Measurements from ENCODE around the gene HCFC2.
"Not testable (repeated sequence)": the region's sequence is repeated elsewhere in the genome, so short reads cannot be mapped to it uniquely, and the experiment has no call there.

Gene HCFC2

DNA sequence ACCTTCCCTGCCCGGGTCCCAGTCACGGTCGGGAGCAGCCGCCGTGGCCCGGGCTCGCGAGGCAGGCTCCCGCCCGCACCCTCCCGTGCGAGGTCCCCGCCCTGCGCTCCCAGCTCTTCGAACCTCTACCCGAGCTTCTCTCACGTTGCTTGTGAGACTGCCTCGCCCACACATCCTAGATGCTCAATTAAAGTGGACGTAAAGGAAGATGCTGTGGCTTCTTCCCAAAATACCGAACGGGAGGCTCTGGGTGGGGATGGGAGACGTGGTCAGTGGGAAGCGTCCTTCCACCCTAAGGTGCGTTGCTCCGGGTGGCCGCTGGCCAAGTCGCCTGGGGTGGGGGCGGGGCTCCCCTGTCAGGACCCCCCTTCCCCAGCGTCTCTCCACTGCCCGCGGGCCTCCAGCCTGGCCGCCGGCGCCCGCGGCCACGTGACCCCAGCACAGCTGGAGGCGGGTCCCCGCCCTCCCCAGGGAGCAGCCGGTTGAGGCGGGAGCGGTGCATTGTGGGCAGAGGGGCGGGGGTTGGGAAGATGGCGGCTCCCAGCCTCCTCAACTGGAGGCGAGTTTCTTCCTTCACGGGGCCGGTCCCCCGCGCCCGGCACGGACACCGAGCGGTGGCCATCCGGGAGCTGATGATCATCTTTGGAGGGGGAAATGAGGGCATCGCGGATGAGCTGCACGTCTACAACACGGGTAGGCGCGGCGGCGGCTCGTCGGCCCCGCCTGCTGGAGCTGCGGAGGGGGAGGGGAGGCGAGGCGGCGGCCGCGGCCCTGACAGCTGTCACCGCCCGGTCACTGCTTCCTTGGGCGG is at the start of gene HCFC2:
HCFC2 (plus strand) TSS at position 501 of the 811 bp plus-strand sequence; CDS start at position 531, 30 bp downstream.
- DNase-seq (ENCODE audit: low read depth in 2 of 2): peak; percentile 87

DNA sequence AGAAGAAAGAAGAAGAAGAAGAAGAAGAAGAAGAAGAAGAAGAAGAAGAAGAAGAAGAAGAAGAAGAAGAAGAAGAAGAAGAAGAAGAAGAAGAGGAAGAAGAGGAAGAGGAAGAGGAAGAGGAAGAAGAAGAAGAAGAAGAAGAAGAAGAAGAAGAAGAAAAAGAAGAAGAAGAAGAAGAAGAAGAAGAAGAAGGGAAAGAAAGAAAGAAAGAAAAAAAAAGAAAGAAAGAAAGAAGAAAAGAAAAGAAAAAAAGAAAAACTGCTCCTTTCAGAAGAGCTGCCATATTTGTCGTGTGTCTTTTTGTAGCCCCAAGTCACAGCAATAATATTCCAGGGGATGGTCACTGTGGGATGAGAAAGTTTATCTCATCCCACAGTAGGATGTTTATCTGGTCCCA is 42.5 kb upstream of the HCFC2 start:
- DNase-seq (ENCODE audit: low read depth in 2 of 2): not testable (repeated sequence)

DNA sequence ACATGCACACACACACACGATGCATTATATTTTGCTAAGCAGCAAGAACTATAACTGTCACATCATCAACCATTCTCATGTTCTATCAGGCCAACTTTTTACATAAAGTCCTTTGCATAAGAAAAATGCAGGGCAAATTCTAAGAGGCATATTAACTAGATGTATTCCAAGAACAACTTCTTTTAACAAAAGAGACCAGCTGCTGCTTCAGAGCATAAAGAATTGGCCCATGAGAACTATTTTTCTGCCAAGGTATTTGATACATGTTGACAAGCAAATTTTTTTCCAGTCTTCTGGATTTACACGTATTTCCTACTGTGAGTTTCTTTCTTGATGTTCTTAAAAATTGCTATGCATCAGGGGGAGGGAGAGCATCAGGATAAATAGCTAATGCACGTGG is 41.5 kb upstream of the HCFC2 start:
- DNase-seq (ENCODE audit: low read depth in 2 of 2): no peak

DNA sequence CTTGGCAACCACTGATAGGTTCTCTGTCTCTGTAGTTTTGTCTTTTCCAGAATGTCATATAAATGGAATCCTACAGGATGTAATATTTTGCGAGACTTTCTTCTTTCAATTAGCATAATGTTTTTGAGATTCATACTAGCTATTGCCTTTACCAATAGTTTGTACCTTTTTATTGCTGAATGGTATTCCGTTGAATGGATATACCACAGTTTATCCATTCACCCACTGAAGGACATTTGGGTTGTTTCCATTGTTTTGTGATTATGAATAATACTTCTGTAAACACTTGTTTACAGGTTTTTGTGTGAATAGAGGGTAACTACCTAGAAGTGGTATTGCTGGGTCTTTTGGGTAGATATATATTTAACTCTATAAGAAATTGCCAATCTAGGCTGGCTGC is 40.6 kb upstream of the HCFC2 start:
- DNase-seq (ENCODE audit: low read depth in 2 of 2): no peak

DNA sequence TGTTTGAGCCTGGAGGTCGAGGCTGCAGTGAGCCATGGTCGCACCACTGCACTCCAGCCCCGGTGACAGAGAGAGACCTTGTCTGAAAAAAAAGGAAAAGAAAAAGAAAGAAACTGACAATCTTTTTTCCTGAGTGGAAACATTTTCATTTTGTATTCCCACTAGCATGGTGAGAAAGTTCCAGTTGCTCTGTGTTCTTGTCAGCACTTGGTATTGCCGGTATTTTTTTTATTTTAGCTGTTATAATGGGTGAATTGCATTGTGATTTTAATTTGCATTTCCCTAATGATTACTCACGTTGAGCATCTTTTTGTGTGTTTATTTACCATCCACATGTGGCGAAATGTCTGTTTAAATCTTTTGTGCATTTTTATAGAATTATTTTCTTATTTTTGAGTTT is 40.0 kb upstream of the HCFC2 start:
- DNase-seq (ENCODE audit: low read depth in 2 of 2): no peak

DNA sequence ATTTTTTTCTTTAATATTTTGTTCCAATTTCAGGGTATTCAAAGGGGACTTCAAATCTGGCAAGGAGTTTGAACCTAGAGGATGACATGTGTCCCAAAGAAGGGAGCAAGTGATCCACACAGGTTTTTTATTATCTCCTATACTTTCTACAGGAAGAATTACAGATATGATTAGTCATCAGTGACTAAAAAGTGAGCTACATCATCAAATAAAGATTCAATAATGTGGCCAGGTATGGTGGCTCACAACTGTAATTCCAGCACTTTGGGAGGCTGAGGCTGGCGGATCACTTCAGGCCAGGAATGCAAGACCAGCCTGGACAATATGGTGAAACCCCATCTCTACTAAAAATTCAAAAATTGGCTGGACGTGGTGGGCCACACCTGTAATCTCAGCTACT is 38.6 kb upstream of the HCFC2 start:
- no peak for DNase-seq (ENCODE audit: low read depth in 2 of 2)

DNA sequence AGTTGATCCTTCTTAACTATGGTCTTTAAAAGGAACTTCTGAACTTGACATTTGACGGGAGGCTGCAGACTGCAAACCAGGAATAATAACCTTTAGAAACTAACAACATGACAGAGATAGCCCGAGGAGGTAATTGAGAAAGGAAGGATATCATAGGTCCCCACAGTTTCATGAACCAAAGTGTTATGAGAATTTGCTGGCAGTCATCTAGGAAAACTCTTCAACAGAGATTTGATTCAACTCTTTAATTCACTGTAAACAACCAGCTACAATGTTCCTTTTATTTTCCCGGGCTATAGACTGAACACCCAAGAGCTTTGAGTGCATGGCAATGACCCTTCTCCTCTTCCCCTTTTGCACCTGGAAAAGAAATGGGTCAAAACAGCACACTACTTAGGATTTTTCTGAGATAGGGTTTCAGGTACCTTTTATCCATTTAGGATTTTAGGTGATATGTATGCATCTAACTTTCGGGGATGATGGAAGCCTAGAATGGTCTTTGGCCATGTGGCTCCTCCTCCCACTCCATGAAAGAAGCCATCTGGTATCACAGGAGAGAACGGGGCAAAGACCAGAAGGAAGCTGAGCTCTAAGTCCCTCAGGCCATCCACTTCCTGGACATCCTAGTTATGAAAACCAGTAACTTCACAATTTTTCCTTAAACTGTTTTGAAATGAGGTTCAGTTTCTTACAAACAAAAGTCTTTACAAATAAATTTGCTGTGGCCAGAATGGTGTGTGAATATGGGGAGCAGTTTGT is 37.3 kb upstream of the HCFC2 start:
- DNase-seq (ENCODE audit: low read depth in 2 of 2): no peak

DNA sequence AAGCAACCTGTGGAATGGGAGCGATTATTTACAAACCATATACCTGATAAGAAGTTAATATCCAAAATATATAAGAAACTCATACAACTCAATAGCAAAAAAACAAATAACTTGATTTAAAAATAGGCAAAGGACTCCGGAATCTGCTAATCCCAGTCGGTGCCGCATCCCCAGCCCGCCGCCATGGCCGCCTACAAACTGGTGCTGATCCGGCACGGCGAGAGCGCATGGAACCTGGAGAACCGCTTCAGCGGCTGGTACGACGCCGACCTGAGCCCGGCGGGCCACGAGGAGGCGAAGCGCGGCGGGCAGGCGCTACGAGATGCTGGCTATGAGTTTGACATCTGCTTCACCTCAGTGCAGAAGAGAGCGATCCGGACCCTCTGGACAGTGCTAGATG is 33.7 kb upstream of the HCFC2 start:
- DNase-seq (ENCODE audit: low read depth in 2 of 2): not testable (repeated sequence)

DNA sequence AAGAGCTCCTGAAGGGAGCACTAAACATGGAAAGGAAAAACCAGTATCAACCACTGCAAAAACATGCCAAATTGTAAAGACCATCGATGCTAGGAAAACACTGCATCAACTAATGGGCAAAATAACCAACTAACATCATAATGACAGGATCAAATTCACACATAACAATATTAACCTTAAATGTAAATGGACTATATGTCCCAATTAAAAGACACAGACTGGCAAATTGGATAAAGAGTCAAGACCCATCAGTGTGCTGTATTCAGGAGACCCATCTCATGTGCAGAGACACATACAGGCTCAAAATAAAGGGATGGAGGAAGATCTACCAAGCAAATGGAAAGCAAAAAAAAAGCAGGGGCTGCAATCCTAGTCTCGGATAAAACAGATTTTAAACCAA is 28.2 kb upstream of the HCFC2 start:
- DNase-seq (ENCODE audit: low read depth in 2 of 2): not testable (repeated sequence)

DNA sequence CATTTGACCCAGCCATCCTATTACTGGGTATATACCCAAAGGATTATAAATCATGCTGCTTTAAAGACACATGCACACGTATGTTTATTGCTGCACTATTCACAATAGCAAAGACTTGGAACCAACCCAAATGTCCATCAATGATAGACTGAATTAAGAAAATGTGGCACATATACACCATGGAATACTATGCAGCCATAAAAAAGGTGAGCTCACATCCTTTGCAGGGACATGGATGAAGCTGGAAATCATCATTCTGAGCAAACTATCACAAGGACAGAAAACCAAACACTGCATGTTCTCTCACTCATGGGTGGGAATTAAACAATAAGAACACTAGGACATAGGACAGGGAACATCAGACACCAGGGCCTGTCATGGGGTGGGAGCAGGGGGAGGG is 24.6 kb upstream of the HCFC2 start:
- not testable (repeated sequence) for DNase-seq (ENCODE audit: low read depth in 2 of 2)

DNA sequence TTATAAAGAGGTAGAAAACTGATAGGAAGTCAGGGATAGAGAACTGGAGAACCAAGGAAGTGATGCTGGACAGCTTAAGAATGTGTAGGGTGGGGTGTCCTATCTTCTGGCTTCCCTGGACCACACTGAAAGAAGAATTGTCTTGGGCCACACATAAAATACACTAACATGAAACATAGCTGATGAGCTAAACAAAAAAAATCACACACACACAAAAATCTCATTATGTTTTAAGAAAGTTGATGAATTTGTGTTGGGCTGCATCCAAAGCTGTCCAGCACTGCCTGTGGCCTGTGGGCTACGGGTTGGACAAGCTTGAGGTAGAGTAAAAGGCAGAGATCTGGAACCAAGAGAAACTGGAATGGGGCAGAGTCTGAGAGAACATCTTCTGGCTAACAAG is 21.8 kb upstream of the HCFC2 start:
- no peak for DNase-seq (ENCODE audit: low read depth in 2 of 2)

DNA sequence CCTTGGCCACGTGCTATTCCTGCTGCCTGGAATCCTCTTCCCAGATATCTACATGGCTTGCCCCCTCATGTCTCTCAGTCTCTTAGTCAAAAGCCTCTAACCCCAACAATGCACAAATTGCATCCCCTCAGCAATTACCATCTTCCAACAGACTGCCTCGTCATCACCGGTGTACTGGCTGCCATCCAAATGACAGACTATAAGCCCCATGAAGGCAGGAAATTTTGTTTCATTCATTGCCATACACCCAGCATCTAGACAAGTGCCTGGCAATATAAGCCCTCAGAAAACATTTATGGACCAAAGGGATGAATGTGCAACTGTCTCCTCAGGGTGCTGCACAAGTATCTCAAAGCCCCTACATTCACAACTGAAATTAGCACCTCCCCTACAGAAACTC is 20.2 kb upstream of the HCFC2 start:
- DNase-seq (ENCODE audit: low read depth in 2 of 2): no peak

DNA sequence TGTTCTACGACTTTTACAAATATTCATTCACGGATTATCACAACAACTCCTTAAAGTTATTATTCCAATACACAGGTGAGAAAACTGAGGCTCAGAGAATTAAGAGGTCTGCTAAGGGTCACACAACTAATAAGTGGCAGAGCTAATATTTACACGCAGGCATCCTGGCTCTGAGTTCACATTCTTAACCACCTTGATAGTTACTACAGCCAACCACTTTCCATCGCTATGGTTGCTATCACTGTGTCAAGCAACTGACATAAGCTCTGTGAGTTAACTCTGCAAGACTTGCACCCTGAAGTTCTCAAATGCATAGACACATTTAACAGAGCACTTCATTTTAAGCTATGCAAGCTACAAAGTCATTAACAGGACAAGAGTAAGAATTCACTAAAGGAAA is 18.0 kb upstream of the HCFC2 start:
- no peak for DNase-seq (ENCODE audit: low read depth in 2 of 2)

DNA sequence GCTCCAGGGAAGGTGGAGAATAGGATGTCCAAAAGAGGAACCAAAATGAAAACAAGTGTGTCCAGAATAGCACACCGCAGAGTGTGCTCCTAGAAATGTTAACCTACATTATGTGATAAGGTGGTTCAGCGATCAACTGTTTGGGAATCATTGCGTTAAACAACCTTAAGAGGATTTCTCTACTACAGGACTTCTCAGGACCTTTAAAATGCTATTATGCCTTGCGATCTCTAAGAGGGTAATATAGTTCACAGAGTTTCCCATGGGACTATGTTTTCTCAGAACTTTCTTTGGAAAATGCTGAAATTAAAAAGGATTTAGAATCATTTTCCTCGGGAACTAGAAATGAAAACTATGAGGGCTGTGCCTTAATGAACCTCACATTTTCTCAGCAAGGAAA is 16.2 kb upstream of the HCFC2 start:
- DNase-seq (ENCODE audit: low read depth in 2 of 2): no peak

DNA sequence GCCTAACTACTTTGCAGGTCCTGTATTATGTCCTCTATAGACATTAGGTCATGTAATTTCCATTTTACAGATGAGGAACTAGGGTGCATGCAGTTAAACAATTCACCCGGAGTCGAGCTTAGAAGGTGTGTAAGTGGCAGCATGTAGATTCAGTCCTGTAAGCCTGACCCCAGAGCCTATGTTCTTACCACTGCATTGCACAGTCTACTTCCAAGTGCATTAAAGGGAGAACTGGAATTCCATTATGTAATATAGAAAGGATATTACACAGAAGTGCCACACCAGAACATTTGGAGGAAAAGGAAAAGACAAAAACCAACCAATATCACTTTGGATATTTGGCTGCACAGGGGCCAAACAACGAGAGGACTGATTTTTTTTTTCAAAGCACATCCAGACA is 15.5 kb upstream of the HCFC2 start:
- DNase-seq (ENCODE audit: low read depth in 2 of 2): no peak

DNA sequence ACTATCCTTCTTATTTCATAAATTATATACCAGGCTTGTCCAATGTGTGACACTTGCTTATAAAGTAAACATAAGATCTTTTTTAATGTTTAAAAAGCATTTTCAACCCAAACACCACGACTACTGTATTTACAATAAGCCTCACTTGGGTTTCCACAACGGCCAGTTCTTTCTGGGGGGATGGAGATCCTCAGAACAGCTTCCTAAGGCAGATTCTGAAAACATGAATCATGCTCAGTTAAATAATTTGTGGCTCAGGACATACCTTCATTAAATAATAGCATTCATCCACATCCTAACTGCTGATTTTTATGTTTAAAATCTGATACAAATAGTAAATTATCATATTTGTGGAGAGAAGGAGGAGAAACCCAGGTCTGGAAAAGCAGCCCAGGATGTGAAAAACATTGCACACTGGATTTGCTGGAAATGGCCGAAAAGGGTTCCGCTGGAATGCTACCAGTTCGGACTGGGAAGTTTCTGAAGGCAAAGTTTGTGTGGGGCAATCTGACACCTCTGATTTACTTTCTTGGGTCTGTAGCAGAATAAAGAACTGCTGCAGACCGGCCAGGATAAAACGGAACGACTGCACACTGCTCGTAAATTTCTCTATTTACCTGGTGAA is 14.9 kb upstream of the HCFC2 start:
- DNase-seq (ENCODE audit: low read depth in 2 of 2): no peak

DNA sequence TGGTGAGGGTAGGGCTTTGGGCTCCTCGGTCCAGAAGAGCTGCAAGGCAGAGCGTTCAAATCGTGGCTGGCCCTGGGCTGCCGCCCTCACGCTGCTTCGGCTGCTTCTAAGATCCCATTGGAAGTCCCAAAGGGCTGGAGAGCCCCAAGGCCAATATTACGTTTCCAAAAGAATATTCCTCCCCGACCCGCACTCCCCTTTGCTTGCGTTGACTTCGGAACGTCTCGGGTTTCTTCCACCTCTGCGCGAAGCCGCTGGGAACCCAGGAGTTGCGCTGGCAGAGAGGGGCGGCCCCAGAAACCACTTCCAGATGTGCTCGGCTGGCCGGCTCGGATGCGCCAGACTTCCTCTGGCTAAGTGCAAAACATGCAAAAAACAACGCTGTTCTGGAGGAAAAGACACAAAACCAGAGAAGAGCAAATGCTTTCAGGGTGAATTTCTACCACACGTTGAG is 14.4 kb upstream of the HCFC2 start, which contains the start of gene GLT8D2:
GLT8D2 (minus strand) TSS at position 285 of the 454 bp plus-strand sequence. CDS start 30,539 bp downstream, outside the sequence.
- no peak for DNase-seq (ENCODE audit: low read depth in 2 of 2)

DNA sequence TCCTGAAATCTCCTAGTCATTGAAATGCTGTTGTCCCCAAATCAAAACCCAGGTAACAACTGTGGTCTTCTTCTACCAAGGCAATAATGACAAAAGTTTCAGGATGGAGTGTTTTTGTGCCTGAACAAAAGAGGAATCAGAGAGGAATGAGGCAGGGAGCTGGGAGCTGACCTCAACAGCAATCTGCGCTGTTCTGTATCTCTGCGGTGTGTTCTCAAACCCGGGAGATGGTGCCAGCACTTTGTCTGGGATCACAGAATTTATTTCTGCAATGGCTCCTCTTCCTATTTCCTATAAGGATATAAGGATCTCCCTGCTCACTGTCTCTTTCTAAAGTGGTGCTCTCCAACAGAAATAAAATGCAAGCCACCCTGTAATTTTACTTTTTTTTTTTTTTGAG is 13.9 kb upstream of the HCFC2 start:
- no peak for DNase-seq (ENCODE audit: low read depth in 2 of 2)

DNA sequence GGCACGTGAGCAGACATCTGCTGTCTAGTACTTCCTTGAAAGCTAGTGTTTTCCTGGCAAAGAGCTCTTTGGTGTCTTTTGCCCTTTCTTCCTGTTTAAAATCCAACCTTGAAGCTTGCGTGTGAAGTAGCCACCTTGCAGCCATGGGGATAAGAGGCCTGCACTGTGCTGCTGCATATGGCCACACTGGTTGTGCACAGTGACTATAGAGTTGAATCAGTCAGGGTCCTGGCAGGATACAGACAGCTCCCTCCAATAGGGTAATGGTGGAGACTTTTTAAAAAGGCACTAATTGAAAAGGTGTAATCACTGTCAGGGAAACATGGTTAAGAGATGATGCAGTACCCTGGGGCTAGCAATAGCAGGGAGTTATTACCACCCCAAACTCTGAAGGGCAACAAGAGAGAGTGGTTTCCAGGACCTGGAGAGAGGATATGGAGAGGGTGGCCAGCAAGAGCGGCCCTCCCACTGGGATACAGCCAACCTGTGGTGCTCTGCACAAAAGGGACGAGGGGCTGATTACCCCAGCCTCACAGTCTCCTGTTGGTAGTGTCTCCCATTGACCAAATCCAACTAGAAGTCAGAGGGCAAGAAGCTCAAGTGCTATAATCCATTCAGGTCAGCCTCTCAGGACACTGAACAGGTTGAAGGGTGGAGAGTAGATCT is 9.5 kb upstream of the HCFC2 start:
- no peak for DNase-seq (ENCODE audit: low read depth in 2 of 2)

DNA sequence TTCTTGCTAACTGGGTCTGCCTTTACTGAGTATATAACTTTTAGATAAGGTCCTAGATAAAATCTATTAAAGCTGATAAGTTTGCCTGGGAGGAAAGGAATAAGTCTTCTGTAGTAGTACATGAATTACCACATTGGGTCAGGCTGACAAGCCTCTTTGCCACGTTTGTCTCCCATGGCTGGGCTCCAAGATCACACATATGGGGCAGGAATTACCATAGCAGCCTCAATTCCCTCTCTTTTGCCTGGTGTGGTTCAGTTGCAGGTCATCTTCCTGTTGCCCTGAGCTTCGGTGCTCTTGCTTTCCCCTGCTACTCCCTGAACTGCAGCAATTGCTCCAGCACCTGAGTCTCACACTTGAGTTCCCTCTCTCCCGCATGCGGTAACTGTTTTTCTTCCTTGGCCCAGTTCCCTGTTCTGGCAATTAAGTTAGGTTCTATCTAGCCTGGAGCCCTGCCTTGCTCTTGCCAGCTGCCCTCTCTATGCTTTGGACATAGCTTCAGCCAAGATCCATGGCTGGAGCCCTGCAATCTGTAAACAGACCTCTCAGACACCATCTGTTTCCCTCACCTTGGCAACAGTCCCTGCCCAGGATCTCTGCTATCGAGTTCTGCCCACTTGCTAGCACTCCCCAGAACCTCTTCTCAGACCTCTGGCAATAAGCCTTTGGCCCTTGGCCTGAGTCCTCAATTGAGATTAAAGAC is 8.5 kb upstream of the HCFC2 start:
- no peak for DNase-seq (ENCODE audit: low read depth in 2 of 2)

DNA sequence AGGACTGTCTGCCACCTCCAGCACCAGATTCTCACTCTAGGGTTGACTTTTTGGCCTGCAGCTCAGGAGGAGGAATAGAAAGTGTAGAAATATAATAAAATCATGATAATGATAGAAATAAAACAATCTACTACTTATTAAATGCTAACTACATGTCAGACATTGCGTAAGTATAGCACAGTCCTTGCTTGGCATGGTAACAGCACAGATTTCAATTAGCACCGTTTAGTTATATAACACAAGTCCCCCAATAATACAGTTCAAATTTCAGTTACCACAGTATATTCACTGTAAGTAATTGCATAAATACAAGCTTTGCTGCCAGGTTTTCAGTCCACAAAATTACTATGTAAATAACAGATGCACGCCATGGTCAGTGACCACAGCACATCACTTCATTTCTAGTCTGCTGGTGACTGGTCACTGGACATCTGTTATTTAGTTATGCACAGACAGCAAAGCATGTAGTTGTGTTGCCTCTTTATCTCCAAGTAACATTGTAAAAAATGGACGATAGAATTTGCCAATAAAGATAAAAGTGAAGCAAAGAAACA is 7.8 kb upstream of the HCFC2 start:
- no peak for DNase-seq (ENCODE audit: low read depth in 2 of 2)

Measured in stimulated activated CD8-positive, alpha-beta memory T cell treated with anti-CD3 and anti-CD28 coated beads, Interleukin-15, amount 100 ng/mL, for 48 hours (primary cell).